Coronary artery (tissue), 2 donors: ENCODE measurements around the gene DMXL1.

Experiments
- DNase-seq: peaks from one replicate; pipeline ENCODE4 v3.0.0-alpha.2; 2017; ENCODE audit warnings: low spot score
- H3K27ac ChIP-seq, 2 donors: fragments of 200-600 bp; sonication (generic); one replicate each; pipeline ENCODE4 v1.5.1; 2016 to 2019
- H3K4me3 ChIP-seq: fragments of 200-600 bp; sonication (generic); 2 replicates; pipeline ENCODE4 v1.5.1; 2016; ENCODE audit warnings: mild to moderate bottlenecking, moderate library complexity
- TF ChIP-seq, protein P1 (sequence below): fragments of 200-600 bp; sonication (generic); IDR thresholded peaks from one replicate; pipeline ENCODE4 v1.5.1; 2019; ENCODE audit warnings: antibody characterized with exemption

DMXL1 gene

DNA sequence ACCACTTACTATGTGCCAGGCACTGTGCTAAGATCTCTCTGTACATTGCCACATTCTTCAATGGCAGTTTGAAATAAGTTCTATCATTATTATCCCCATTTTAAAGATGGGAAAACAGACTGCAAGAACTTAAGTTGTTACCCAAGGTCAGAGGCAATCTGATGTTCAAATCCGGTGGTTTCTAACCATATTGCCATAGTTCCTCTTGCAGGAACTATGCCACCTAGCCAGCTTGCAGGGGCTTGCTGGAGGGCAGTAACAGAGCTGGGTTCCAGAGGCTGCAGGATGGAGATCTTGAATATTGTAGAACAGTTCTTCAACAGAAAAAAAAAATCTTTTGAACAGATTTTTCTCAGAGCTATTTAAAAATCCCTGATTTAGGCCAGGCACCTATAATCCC, 213.1 kb downstream of the DMXL1 start:
- Histone ChIP-seq H3K27ac (no peak overlapping the region), H3K4me3 (no peak overlapping the region)
- TF ChIP-seq, protein P1, sequence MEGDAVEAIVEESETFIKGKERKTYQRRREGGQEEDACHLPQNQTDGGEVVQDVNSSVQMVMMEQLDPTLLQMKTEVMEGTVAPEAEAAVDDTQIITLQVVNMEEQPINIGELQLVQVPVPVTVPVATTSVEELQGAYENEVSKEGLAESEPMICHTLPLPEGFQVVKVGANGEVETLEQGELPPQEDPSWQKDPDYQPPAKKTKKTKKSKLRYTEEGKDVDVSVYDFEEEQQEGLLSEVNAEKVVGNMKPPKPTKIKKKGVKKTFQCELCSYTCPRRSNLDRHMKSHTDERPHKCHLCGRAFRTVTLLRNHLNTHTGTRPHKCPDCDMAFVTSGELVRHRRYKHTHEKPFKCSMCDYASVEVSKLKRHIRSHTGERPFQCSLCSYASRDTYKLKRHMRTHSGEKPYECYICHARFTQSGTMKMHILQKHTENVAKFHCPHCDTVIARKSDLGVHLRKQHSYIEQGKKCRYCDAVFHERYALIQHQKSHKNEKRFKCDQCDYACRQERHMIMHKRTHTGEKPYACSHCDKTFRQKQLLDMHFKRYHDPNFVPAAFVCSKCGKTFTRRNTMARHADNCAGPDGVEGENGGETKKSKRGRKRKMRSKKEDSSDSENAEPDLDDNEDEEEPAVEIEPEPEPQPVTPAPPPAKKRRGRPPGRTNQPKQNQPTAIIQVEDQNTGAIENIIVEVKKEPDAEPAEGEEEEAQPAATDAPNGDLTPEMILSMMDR: no peak
- DNase-seq: no peak

DNA sequence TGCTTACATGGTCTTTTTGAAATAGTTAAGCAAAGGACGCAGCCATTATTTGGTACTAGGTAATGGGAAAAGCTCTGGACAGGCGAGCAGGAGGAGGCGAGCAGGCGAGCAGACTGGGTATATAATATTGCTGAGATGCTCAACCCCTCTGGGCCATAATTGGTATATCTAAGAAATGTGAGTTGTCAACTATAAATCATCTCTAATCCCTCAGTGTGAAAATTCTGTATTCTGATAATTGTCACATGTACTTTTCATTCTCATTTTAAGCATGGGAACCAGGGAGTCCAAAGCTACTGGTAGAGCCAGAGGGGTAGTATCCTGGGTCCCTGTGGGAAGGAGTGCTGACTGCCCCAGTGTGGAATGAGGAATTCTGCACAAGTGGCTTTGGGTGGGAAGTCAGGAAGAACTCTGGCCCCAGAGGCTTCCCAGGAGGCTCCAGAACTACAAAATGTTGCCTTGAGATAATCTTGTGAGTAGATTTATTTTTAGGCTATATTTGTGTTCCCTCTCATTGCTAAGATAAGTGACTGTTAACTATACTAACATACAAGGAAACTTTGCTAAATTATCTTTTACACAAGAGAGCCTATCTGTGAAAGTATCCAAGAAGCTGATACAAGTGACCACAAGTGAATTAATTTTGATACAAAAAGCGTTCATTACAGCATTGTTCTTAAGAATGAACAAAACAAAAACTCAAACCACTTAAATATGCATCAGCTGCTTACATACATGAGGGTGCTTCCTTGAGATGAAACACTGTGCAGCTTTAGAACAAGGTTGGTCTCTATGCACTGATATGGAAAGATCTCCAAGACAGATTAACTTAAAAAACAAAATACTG, 214.4 kb downstream of the DMXL1 start:
- TF ChIP-seq, protein P1: no peak
- DNase-seq: no peak
- H3K4me3 ChIP-seq: no peak overlapping the region
- H3K27ac ChIP-seq: peak overlapping the region; percentile 7 to 64

DNA sequence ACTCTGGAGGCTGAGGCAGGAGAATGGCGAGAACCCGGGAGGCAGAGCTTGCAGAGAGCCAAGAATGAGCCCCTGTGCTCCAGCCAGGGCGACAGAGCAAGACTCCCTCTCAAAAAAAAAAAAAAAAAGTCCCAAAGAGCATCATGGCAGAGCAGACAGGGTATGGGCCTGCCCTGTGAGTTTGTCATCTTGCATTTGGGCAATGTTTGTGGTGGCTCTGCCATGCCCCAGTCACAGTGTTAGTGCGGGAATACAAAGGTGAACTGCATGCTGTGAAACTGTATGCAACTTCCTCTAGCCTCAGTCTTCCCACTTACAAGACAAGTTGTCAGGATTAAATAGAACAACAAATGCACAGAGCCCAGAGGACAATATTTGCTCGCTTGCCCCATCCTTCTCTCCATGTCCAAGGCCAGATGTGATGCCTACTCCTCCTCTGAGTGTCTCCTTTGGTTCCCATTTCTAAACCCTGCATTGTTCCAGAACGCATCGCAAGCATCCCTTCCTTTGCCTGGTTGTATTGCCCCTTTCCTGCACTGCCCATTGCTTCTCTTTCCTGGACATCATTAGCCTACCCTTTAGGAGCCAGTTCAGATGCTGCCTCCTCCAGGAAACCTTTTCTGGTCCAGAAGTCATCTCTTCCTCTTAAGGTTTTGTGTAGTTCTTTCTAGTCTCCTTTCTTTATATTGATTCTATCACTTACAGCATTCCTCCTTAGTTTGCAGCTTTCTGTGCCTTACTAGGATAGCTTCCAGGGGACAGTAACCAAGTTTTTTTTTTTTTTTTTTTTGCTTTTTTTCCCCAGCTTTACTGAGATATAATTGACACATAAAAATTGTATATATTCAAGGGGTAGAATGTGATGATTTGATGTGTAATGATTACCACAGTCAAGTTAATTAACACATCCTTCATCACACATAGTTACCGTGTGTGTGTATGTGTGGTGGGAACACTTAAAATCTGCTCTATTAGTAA, 215.9 kb downstream of the DMXL1 start:
- Histone ChIP-seq H3K27ac (peak overlapping the region in 1 of 2 donors; percentile 33), H3K4me3 (no peak overlapping the region)
- no peak for DNase-seq
- TF ChIP-seq, protein P1: no peak

DNA sequence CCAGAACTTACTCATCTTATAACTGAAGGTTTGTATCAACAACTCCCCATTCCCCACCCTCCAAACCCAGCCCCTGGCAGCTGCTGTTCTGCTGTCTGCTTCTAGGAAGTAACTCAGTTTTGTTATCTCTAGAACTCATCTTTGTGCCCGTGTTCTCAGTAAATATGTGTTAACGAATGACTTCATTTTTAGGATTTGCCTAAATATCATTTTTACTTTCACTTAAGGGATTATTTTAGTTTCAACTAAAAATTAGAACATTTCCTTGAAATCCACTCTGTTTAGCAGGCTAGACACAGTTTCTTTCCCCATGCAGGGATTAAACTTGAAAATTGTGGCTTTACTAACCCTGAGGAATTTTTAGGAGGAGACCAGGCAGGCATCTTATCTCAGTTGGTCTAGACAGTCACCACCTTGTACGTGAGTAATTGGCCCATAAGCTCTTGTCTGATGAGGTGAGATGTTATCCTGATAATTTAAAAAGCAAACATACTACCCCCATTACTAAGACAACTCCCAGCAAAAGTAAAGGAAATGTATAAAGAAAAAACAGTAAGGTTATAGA, 216.7 kb downstream of the DMXL1 start:
- peak overlapping the region in 1 of 2 donors; percentile 33 for H3K27ac ChIP-seq
- no peak overlapping the region for H3K4me3 ChIP-seq
- DNase-seq: no peak
- TF ChIP-seq, protein P1: no peak

DNA sequence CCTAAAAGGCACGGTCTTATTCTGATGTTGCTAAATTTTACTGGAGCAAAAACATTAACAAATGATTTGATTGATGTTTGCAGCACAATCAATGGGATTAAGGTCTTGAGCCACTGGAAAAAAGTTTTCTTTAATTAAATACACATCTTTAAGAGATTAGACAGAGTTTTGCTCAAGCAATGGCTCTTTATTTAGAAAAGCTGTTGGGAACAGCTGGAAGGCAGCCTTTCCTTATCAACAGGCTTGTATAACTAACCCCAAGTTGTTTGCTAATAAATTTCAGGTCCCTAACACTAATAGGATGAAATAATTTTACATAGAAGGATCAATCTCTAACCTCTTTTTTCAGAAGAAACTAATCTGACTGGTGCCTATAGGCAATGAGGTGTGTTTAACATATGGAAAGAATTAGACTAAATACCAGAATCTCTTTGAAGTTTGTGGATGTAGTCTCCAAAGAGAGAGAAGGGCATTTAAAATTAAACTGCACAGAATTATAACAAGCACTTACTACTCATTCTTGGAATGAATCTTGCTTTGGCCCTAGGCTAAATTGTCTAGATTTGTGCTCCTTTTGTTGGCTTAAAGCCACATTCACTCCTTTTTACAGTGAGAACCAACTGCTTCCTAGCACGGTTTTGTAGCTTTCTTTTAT, 217.6 kb downstream of the DMXL1 start:
- no peak for DNase-seq
- H3K4me3 ChIP-seq: no peak overlapping the region
- TF ChIP-seq, protein P1: no peak
- H3K27ac ChIP-seq: peak overlapping the region; percentile 33 to 41

DNA sequence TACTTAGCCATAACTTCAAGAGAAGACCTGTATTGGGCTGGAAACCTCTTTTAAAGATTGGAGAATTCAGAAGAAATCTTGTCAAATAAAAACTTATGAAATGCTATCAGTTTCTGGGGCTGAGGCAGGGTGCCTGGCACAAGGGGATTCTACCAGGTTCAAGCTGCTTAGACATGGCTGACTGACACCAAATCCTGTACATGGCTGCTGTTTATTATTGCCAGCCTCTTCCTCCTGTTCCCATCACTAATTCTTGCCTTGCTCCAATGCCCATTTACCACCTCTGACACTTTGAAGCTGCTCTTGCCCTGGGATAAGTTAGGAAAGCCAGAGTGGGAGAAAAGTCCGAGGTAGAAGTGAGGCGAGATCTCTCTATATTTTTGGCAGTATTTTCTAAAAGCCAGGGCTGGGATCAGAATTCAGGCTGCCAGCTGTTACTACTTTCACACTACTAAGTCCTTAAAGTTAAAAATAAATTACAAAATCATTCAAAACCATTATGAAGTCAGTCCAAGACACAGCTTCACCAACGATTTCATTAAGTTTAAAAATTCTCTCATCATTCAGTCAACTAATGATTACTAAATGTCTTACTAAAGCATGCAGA, 218.7 kb downstream of the DMXL1 start:
- Histone ChIP-seq H3K4me3 (no peak overlapping the region), H3K27ac (peak overlapping the region; percentile 50 to 59)
- no peak for DNase-seq
- TF ChIP-seq, protein P1: no peak
